OCI-LY3 (cell line): ENCODE measurements around the gene ACTR3.

Experiments used
- H2AFZ ChIP-seq: fragments of 200-600, 300-600 bp; shearing (Covaris generic); 2 replicates; pipeline ENCODE4 v1.6.0; 2014; ENCODE audit warnings: antibody characterized with exemption, low read depth, low read length
- H3K27ac ChIP-seq: fragments of 200-600, 300-600 bp; sonication (generic); 2 replicates; pipeline ENCODE4 v1.5.1; 2014; ENCODE audit warnings: mild to moderate bottlenecking, low read length, moderate library complexity, mixed read lengths
- H3K27me3 ChIP-seq: fragments of 200-600, 300-600 bp; sonication (generic); 2 replicates; pipeline ENCODE4 v1.6.1; 2014; ENCODE audit warnings: low read depth, low read length, mixed read lengths
- H3K36me3 ChIP-seq: fragments of 200-600, 300-600 bp; sonication (generic); replicated peaks from 2 replicates; pipeline ENCODE3; 2014; ENCODE audit warnings: low read depth, low read length, mixed read lengths
- H3K4me1 ChIP-seq: fragments of 300-600, 200-600 bp; sonication (generic); 2 replicates; pipeline ENCODE4 v1.6.1; 2014; ENCODE audit warnings: low read length, mixed read lengths
- H3K4me2 ChIP-seq: fragments of 200-600, 300-600 bp; sonication (generic); 2 replicates; pipeline ENCODE4 v1.6.1; 2014; ENCODE audit warnings: low read length, mixed read lengths
- H3K4me3 ChIP-seq: fragments of 300-600, 200-600 bp; sonication (generic); 2 replicates; pipeline ENCODE4 v1.5.1; 2014; ENCODE audit warnings: antibody characterized with exemption, mild to moderate bottlenecking, low read length, moderate library complexity
- H3K79me2 ChIP-seq: fragments of 300-600, 200-600 bp; shearing (Covaris generic); 2 replicates; pipeline ENCODE4 v1.6.1; 2014; ENCODE audit warnings: mild to moderate bottlenecking, low read length, mixed read lengths
- H3K9ac ChIP-seq: fragments of 300-600, 200-600 bp; shearing (Covaris generic); 2 replicates; pipeline ENCODE4 v1.6.0; 2014; ENCODE audit warnings: mild to moderate bottlenecking, low read length, moderate library complexity
- H3K9me3 ChIP-seq: fragments of 200-600, 300-600 bp; shearing (Covaris generic); 2 replicates; pipeline ENCODE4 v1.6.1; 2014; ENCODE audit warnings: low read length, mixed read lengths; ENCODE audit not compliant: insufficient read depth
- H4K20me1 ChIP-seq: fragments of 200-600, 300-600 bp; sonication (generic); 2 replicates; pipeline ENCODE4 v1.6.1; 2016; ENCODE audit warnings: low read length, mixed read lengths; ENCODE audit not compliant: insufficient read depth
- CTCF ChIP-seq: fragments of 200-600, 300-600 bp; sonication (generic); IDR thresholded peaks from 2 replicates; pipeline ENCODE4 v1.5.1; 2014; ENCODE audit warnings: antibody characterized with exemption, low read length, low read depth
- EZH2phosphoT487 ChIP-seq: fragments of 200-600 bp; shearing (Covaris generic); IDR thresholded peaks from 2 replicates; pipeline ENCODE4 v1.6.1; 2018; ENCODE audit warnings: antibody characterized with exemption, mixed run types, low read depth

ACTR3 gene

GRCh38 chr2:113857464-113857863 is 32.4 kb upstream of the ACTR3 start:
- H3K27ac ChIP-seq = no peak overlapping the region
- H3K9me3 ChIP-seq = no peaks in the 10 kb centered on the region
- H3K4me2 ChIP-seq = 0 out of 2 replicates have a peak overlapping the region, but pooled peaks have one; percentile 15
- no peaks in the 10 kb centered on the region for H3K27me3 ChIP-seq
- H3K4me1 ChIP-seq = peaks cover 62% of the 10 kb centered on the region
- H3K4me3 ChIP-seq = no peak overlapping the region
- no peaks in the 10 kb centered on the region for H3K79me2 ChIP-seq
- H3K36me3 ChIP-seq = no peaks in the 10 kb centered on the region
- H4K20me1 ChIP-seq = no peaks in the 10 kb centered on the region
- H3K9ac ChIP-seq = no peak overlapping the region
- TF ChIP-seq EZH2phosphoT487 (no peak), CTCF (no peak)
- H2AFZ ChIP-seq = no peak overlapping the region

- Histone ChIP-seq H3K4me3 (peak overlapping the region; percentile 62), H3K79me2 (no peaks in the 10 kb centered on the region), H3K4me2 (peak overlapping the region; percentile 77), H3K9ac (peak overlapping the region; percentile 50), H3K36me3 (no peaks in the 10 kb centered on the region), H3K27me3 (no peaks in the 10 kb centered on the region), H2AFZ (no peak overlapping the region), H3K9me3 (no peaks in the 10 kb centered on the region), H3K4me1 (peaks cover 74% of the 10 kb centered on the region), H3K27ac (peak overlapping the region; percentile 85), H4K20me1 (no peaks in the 10 kb centered on the region)
- TF ChIP-seq CTCF = no peak
- no peak for TF ChIP-seq EZH2phosphoT487
Measured at GRCh38 chr2:113858764-113859163, 31.1 kb upstream of the ACTR3 start.

- Histone ChIP-seq H4K20me1 (no peaks in the 10 kb centered on the region), H3K4me1 (peaks cover 62% of the 10 kb centered on the region), H3K9ac (peak overlapping the region; percentile 33), H3K27ac (peak overlapping the region; percentile 38), H3K79me2 (no peaks in the 10 kb centered on the region), H3K4me2 (peak overlapping the region; percentile 64), H3K36me3 (no peaks in the 10 kb centered on the region), H3K27me3 (no peaks in the 10 kb centered on the region), H2AFZ (no peak overlapping the region), H3K9me3 (no peaks in the 10 kb centered on the region), H3K4me3 (peak overlapping the region; percentile 44)
- no peak for TF ChIP-seq CTCF
- TF ChIP-seq EZH2phosphoT487 = no peak
Measured at GRCh38 chr2:113861740-113862139, 28.1 kb upstream of the ACTR3 start.

- Histone ChIP-seq H3K79me2 (no peaks in the 10 kb centered on the region), H3K4me1 (peaks cover 61% of the 10 kb centered on the region), H3K36me3 (no peaks in the 10 kb centered on the region), H3K27me3 (no peaks in the 10 kb centered on the region), H3K4me2 (peak overlapping the region; percentile 64), H3K9me3 (no peaks in the 10 kb centered on the region), H3K9ac (no peak overlapping the region), H3K4me3 (0 out of 2 replicates have a peak overlapping the region, but pooled peaks have one; percentile 14), H3K27ac (peak overlapping the region; percentile 25; the same call in 1 of the 2 replicates), H2AFZ (no peak overlapping the region), H4K20me1 (no peaks in the 10 kb centered on the region)
- no peak for TF ChIP-seq EZH2phosphoT487
- no peak for TF ChIP-seq CTCF
Measured at GRCh38 chr2:113863144-113863543, 26.7 kb upstream of the ACTR3 start.
